Measurements from ENCODE around the gene NSMF.
"Not testable (repeated sequence)": the region's sequence is repeated elsewhere in the genome, so short reads cannot be mapped to it uniquely, and the experiment has no call there.

The NSMF gene

GRCh38 chr9:137410236-137410890 lies 48.8 kb downstream of the NSMF start:
- not testable (repeated sequence) for DNase-seq

- DNase-seq: no peak
Measured at GRCh38 chr9:137409515-137409914, 49.6 kb downstream of the NSMF start.

- DNase-seq: no peak
Measured at GRCh38 chr9:137408651-137409405, 50.3 kb downstream of the NSMF start.

GRCh38 chr9:137407590-137408300 lies 51.4 kb downstream of the NSMF start:
- no peak for DNase-seq

GRCh38 chr9:137406876-137407589 lies 52.1 kb downstream of the NSMF start:
- DNase-seq: peak; percentile 8

- no peak for DNase-seq
Measured at GRCh38 chr9:137406085-137406760, 52.9 kb downstream of the NSMF start.

GRCh38 chr9:137405677-137406081 lies 53.5 kb downstream of the NSMF start:
- DNase-seq: no peak

GRCh38 chr9:137404961-137405567 lies 54.1 kb downstream of the NSMF start:
- DNase-seq: no peak

GRCh38 chr9:137403269-137403668 lies 55.9 kb downstream of the NSMF start:
- no peak for DNase-seq

GRCh38 chr9:137402746-137403145 lies 56.4 kb downstream of the NSMF start:
- no peak for DNase-seq

- DNase-seq: no peak
Measured at GRCh38 chr9:137398561-137399468, 60.3 kb downstream of the NSMF start.

GRCh38 chr9:137397675-137398423 lies 61.3 kb downstream of the NSMF start:
- DNase-seq: no peak
